ENCODE data around the gene POLDIP3. TPM values are rescaled to one million over a fixed set of nuclear protein-coding genes. Genes with fewer than 3 reads are reported as not detected.

Gene POLDIP3
- total RNA-seq, 1 donor from 2014 or later, result 35.2 TPM

GRCh38 chr22:42613872-42614301 is 796 bp downstream of the POLDIP3 start:
- no peaks in the 10 kb centered on the region for H3K27me3 ChIP-seq (ENCODE audit: low read depth)
- peaks cover 77% of the 10 kb centered on the region for H3K4me1 ChIP-seq
- no peaks in the 10 kb centered on the region for H3K9me3 ChIP-seq (replicated peaks)
- DNase-seq, result no peak
- no peak for TF ChIP-seq CTCF (IDR thresholded peaks at IDR 0.05; ENCODE audit: borderline replicate concordance)
- intact Hi-C loops (cut with micrococcal nuclease), result no loop called here
- peak overlapping the region; percentile 98 for H3K27ac ChIP-seq (replicated peaks)
- peak overlapping the region; percentile 94 for H3K4me3 ChIP-seq
- peaks cover 2% of the 10 kb centered on the region for H3K36me3 ChIP-seq

DNA sequence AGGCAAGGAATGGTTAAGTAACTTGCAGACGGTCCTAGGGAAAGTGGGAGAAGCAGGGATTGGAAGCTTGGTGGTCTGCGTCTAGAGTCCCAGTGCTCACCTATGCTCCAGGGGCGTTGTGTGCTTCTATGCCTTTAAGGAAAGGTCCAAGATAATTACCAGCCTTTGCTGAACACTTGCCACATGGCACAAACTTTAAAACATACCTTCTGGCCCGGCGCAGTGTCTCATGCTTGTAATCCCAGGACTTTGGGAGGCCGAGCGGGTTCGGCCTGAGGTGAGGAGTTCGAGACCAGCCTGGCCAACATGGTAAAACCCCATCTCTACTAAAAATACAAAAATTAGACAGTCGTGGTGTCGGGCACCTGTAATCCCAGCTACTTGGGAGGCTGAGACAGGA is 2.3 kb downstream of the POLDIP3 start:
- intact Hi-C loops (cut with micrococcal nuclease), result no loop called here
- no peak for TF ChIP-seq CTCF (IDR thresholded peaks at IDR 0.05; ENCODE audit: borderline replicate concordance)
- no peaks in the 10 kb centered on the region for H3K27me3 ChIP-seq (ENCODE audit: low read depth)
- peaks cover 87% of the 10 kb centered on the region for H3K4me1 ChIP-seq
- no peak for DNase-seq
- H3K9me3 ChIP-seq (replicated peaks), result no peaks in the 10 kb centered on the region
- H3K36me3 ChIP-seq, result no peaks in the 10 kb centered on the region
- peak overlapping the region; percentile 94 for H3K4me3 ChIP-seq
- peak overlapping the region; percentile 98 for H3K27ac ChIP-seq (replicated peaks)

- intact Hi-C loops (cut with micrococcal nuclease), result no loop called here
- no peak for TF ChIP-seq CTCF (IDR thresholded peaks at IDR 0.05; ENCODE audit: borderline replicate concordance)
- H3K9me3 ChIP-seq (replicated peaks), result no peaks in the 10 kb centered on the region
- no peaks in the 10 kb centered on the region for H3K36me3 ChIP-seq
- peaks cover 82% of the 10 kb centered on the region for H3K4me1 ChIP-seq
- H3K27ac ChIP-seq (replicated peaks), result peak overlapping the region; percentile 57
- DNase-seq, result no peak
- no peak overlapping the region for H3K4me3 ChIP-seq
- no peaks in the 10 kb centered on the region for H3K27me3 ChIP-seq (ENCODE audit: low read depth)
Observed at GRCh38 chr22:42611051-42611450, 3.6 kb downstream of the POLDIP3 start.

GRCh38 chr22:42610186-42610585 is 4.5 kb downstream of the POLDIP3 start:
- peaks cover 82% of the 10 kb centered on the region for H3K4me1 ChIP-seq
- TF ChIP-seq CTCF (IDR thresholded peaks at IDR 0.05; ENCODE audit: borderline replicate concordance), result no peak
- H3K36me3 ChIP-seq, result no peaks in the 10 kb centered on the region
- H3K27ac ChIP-seq (replicated peaks), result peak overlapping the region; percentile 57
- intact Hi-C loops (cut with micrococcal nuclease), result no loop called here
- DNase-seq, result no peak
- H3K27me3 ChIP-seq (ENCODE audit: low read depth), result no peaks in the 10 kb centered on the region
- no peaks in the 10 kb centered on the region for H3K9me3 ChIP-seq (replicated peaks)
- H3K4me3 ChIP-seq, result no peak overlapping the region

DNA sequence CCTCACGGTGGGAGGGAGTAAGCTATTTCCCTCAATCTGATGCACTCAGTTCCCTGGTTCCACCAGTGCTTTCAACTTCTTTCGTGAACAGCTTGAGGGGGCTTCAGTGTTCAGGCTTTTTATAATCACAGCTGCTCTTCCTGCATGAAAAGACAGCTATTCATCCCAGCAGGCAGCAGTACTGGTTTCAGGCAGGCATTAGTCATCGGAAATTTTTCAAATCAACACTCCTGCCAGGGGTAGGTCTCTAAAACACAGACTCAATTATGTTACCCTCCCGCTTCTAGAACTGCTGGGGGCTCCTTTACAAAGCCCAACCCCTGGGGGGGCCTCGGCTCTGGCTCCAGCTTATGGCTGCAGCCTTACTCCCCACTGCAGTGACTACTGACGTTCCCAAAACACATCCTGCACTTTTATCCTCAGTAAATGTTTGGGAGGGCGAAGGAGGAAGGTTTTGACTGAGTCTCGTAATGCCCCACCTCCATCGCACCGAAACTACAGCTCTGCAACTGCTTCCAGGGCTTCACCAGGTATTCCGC is 5.8 kb downstream of the POLDIP3 start:
- Histone ChIP-seq H3K36me3 (no peaks in the 10 kb centered on the region), H3K27me3 (ENCODE audit: low read depth) (no peaks in the 10 kb centered on the region), H3K4me1 (peaks cover 90% of the 10 kb centered on the region), H3K4me3 (peak overlapping the region; percentile 14), H3K9me3 (replicated peaks) (no peaks in the 10 kb centered on the region), H3K27ac (replicated peaks) (peak overlapping the region; percentile 57)
- DNase-seq, result no peak
- intact Hi-C loops (cut with micrococcal nuclease), result no loop called here
- no peak for TF ChIP-seq CTCF (IDR thresholded peaks at IDR 0.05; ENCODE audit: borderline replicate concordance)

Measured in left ventricle myocardium inferior (tissue), 1 donor.